Caco-2 (cell line): ENCODE measurements around the gene TEX13B. TPM values are rescaled to one million over a fixed set of nuclear protein-coding genes. Genes with fewer than 3 reads are reported as not detected.

Experiments
- BruUV-seq: library from RNA; stranded (reverse); fragments of 400-500 nt; replicated peaks from 2 replicates; lab custom pipeline; 2021; lab: Mats Ljungman, UMichigan
- CTCF ChIA-PET: fragments of 300-600 bp; sonication (Branson Sonifier 250); formaldehyde crosslinking; loops from one replicate; lab custom pipeline; 2022; ENCODE audit warnings: antibody characterized with exemption; lab: Charles Lee
- POLR2A ChIA-PET: fragments of 300-600 bp; sonication (Branson Sonifier 250); formaldehyde crosslinking; loops from one replicate; lab custom pipeline; 2022; ENCODE audit warnings: antibody characterized with exemption; lab: Charles Lee
- DNase-seq, 2 experiments: peaks; one replicate each; pipeline versions ENCODE4 v3.0.0 to v3.0.0-alpha.2; 2020 to 2022
- H3K27me3 ChIP-seq: replicated peaks from 2 replicates; pipeline ENCODE4 v1.6.0; 2011; ENCODE audit warnings: low read length; ENCODE audit not compliant: control insufficient read depth, insufficient read depth
- H3K36me3 ChIP-seq: 2 replicates; pipeline ENCODE4 v1.5.1; 2011; ENCODE audit warnings: low read length; ENCODE audit not compliant: control insufficient read depth, insufficient read depth
- H3K4me1 ChIP-seq: fragments of 250-450 bp; sonication (Bioruptor Pico); 2 replicates; pipeline ENCODE4 v1.5.1; 2020; ENCODE audit warnings: mild to moderate bottlenecking
- H3K4me3 ChIP-seq: 2 replicates; pipeline ENCODE4 v1.5.1; 2011; ENCODE audit warnings: low read depth, mild to moderate bottlenecking, control low read depth, low read length
- H3K9me3 ChIP-seq: fragments of 250-450 bp; sonication (Bioruptor Pico); 2 replicates; pipeline ENCODE4 v1.5.1; 2020; ENCODE audit warnings: mild to moderate bottlenecking, moderate library complexity
- H3K27ac Mint-ChIP-seq: one replicate; pipeline ENCODE4 v1.8.0; 2022; ENCODE audit warnings: mixed read lengths; ENCODE audit not compliant: unreplicated experiment
- H3K27me3 Mint-ChIP-seq: one replicate; pipeline ENCODE4 v1.8.0; 2022; ENCODE audit warnings: mixed read lengths; ENCODE audit not compliant: insufficient read depth, unreplicated experiment
- H3K36me3 Mint-ChIP-seq: one replicate; pipeline ENCODE4 v1.8.0; 2022; ENCODE audit warnings: mild to moderate bottlenecking, mixed read lengths; ENCODE audit not compliant: insufficient read depth, unreplicated experiment
- H3K4me1 Mint-ChIP-seq: one replicate; pipeline ENCODE4 v1.8.0; 2022; ENCODE audit warnings: low read depth, mixed read lengths; ENCODE audit not compliant: unreplicated experiment
- H3K4me3 Mint-ChIP-seq: one replicate; pipeline ENCODE4 v1.8.0; 2022; ENCODE audit warnings: mild to moderate bottlenecking, moderate library complexity, mixed read lengths; ENCODE audit not compliant: unreplicated experiment
- H3K9me3 Mint-ChIP-seq: one replicate; pipeline ENCODE4 v1.8.0; 2022; ENCODE audit warnings: mixed read lengths; ENCODE audit not compliant: unreplicated experiment
- intact Hi-C: fragments of 100-400 bp; cut with micrococcal nuclease; formaldehyde crosslinking; loops from one replicate; pipeline ENCODE4 v1.10.0; 2022; ENCODE audit not compliant: unreplicated experiment
- total RNA-seq: library from RNA; stranded (reverse); gene quantifications from 2 replicates; pipeline ENCODE4 v1.2.3, GENCODE V29; 2022
- TF ChIP-seq, protein P1 (sequence below), 2 experiments: fragments of 200-600 bp in 1 of 2; IDR thresholded peaks; 1 replicate in 1 of 2; 2 replicates in 1 of 2; pipeline versions ENCODE4 v1.5.1 to v1.8.0; 2011 to 2022; ENCODE audit warnings: antibody characterized with exemption in 1 of 2, control low read depth in 1 of 2, inconsistent platforms in 1 of 2, low read depth in 1 of 2, low read length in 1 of 2, mild to moderate bottlenecking in 1 of 2, moderate library complexity in 1 of 2; ENCODE audit not compliant: insufficient read depth in 1 of 2, severe bottlenecking in 1 of 2, unreplicated experiment in 1 of 2

TEX13B gene
- total RNA-seq, 1 experiment from 2014 or later: not detected

DNA sequence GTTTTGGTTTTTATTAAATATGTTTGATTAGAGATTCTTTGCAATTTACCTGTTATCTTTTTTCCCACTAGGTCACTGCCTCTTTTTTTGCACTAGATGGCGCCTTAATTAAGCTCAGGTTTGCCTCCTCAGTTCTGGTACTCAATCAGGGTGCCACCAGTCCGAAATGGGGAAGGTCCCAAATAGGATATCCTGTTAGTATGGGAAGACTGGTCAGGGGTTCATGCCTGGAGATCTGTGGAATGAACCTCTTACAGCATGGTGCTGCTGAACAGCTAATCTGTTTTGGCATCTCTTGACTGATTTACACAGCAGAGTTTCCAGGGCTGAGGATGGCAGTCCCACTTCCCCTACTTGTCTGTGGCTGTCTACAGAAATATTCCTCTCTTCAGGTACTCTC lies 38.5 kb upstream of the TEX13B start:
- no peaks in the 10 kb centered on the region for H3K4me1 ChIP-seq
- BruUV-seq: no TSS peak
- intact Hi-C loops: loop anchor here (1.0 kb wide), 1 partner anchor 52 kb away; no protein-coding TSS in a partner anchor
- Mint-ChIP-seq H3K9me3 (no peaks in the 10 kb centered on the region), H3K4me3 (no peak overlapping the region), H3K36me3 (no peaks in the 10 kb centered on the region), H3K27ac (no peak overlapping the region), H3K4me1 (no peaks in the 10 kb centered on the region), H3K27me3 (no peaks in the 10 kb centered on the region)
- no peaks in the 10 kb centered on the region for H3K9me3 ChIP-seq
- POLR2A ChIA-PET: interaction anchor here (0.6 kb wide), 1 partner anchor 1954 kb away, joined by 4 read pairs; no protein-coding TSS in a partner anchor
- no peak overlapping the region for H3K4me3 ChIP-seq
- TF ChIP-seq, protein P1, sequence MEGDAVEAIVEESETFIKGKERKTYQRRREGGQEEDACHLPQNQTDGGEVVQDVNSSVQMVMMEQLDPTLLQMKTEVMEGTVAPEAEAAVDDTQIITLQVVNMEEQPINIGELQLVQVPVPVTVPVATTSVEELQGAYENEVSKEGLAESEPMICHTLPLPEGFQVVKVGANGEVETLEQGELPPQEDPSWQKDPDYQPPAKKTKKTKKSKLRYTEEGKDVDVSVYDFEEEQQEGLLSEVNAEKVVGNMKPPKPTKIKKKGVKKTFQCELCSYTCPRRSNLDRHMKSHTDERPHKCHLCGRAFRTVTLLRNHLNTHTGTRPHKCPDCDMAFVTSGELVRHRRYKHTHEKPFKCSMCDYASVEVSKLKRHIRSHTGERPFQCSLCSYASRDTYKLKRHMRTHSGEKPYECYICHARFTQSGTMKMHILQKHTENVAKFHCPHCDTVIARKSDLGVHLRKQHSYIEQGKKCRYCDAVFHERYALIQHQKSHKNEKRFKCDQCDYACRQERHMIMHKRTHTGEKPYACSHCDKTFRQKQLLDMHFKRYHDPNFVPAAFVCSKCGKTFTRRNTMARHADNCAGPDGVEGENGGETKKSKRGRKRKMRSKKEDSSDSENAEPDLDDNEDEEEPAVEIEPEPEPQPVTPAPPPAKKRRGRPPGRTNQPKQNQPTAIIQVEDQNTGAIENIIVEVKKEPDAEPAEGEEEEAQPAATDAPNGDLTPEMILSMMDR (IDR thresholded peaks at IDR 0.05; ENCODE audit: insufficient read depth in 1 of 2, low read depth in 1 of 2, low read length in 1 of 2, severe bottlenecking in 1 of 2, unreplicated experiment in 1 of 2): peak; percentile 28 to 34
- H3K36me3 ChIP-seq: no peaks in the 10 kb centered on the region
- CTCF ChIA-PET: interaction anchor here (1.0 to 1.1 kb wide), 2 partner anchors 50 to 62 kb away, joined by 3 read pairs; no protein-coding TSS in a partner anchor
- peak in 1 of 2 experiments; percentile 11 for DNase-seq
- no peaks in the 10 kb centered on the region for H3K27me3 ChIP-seq

DNA sequence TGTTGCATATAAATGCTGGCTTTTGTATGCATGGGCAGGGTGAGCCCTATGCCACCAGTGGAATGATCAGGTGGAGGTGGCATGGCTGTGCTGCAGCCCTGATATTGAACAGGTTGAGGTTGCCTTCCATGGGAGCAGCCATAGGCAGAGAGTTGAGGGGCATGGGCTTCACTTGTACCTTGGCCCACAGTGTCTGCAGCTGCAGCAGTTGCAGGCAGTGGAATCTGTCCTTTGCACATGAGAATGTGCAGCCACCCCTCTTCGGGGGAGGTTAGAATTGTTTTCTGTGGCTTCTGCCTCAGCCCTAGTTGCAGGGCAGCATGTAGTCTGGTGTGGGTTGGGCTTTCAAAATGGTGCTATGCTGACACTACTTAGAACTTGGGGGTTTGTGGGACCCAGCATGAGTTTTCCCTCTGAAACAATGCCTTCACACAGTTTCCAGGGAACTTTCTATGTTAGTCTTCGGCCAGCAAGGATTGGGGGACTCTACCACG lies 37.3 kb upstream of the TEX13B start:
- H3K4me1 ChIP-seq: no peaks in the 10 kb centered on the region
- ChIA-PET POLR2A (no interaction called here), CTCF (no interaction called here)
- H3K4me1 Mint-ChIP-seq: no peaks in the 10 kb centered on the region
- H3K27me3 Mint-ChIP-seq: no peaks in the 10 kb centered on the region
- H3K36me3 Mint-ChIP-seq: no peaks in the 10 kb centered on the region
- H3K4me3 Mint-ChIP-seq: no peak overlapping the region
- no peak for DNase-seq
- H3K27me3 ChIP-seq: no peaks in the 10 kb centered on the region
- H3K9me3 Mint-ChIP-seq: peaks cover 3% of the 10 kb centered on the region
- TF ChIP-seq, protein P1 (IDR thresholded peaks at IDR 0.05; ENCODE audit: insufficient read depth in 1 of 2, low read depth in 1 of 2, low read length in 1 of 2, severe bottlenecking in 1 of 2, unreplicated experiment in 1 of 2): no peak
- H3K9me3 ChIP-seq: no peaks in the 10 kb centered on the region
- no TSS peak for BruUV-seq
- intact Hi-C loops: no loop called here
- no peak overlapping the region for H3K4me3 ChIP-seq
- H3K27ac Mint-ChIP-seq: no peak overlapping the region
- H3K36me3 ChIP-seq: no peaks in the 10 kb centered on the region

DNA sequence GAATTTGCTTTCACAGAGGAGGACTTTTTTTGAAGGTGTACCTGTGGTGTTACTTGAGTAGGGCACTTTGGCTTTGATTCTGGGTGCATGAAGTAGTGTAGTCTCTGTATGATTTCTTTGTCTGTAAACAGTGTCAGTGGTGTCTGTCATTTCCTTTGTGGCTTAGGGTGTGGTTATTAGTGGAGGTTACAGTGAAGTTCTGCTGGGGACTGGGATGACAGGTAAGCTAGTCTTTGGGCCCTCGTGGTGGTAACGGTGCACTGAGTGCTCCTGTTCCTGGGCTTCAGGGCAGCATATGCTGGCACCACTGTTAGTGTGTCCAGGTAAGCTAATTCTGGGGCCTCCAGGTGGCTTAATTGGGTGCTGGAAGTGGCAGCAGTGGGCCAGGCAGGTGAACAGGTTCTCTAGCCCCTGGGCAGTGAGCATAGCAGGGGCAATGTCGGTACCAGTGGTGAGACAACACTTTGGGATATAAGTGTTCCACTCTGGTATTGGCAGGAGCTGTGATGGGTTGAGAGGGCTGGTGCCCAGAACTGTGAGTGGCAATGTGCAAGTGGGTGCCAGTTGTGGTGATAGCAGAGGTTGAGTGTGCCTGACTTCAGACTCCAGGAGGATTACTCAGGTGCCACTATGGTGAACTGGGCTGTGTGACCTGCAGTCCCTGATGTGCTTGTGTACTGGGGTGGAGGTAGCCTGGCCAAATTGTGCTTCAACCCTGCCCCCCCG lies 36.6 kb upstream of the TEX13B start:
- no peaks in the 10 kb centered on the region for H3K9me3 ChIP-seq
- TF ChIP-seq, protein P1 (IDR thresholded peaks at IDR 0.05; ENCODE audit: insufficient read depth in 1 of 2, low read depth in 1 of 2, low read length in 1 of 2, severe bottlenecking in 1 of 2, unreplicated experiment in 1 of 2): no peak
- no peak overlapping the region for H3K27ac Mint-ChIP-seq
- H3K36me3 ChIP-seq: no peaks in the 10 kb centered on the region
- no TSS peak for BruUV-seq
- H3K27me3 Mint-ChIP-seq: no peaks in the 10 kb centered on the region
- CTCF ChIA-PET: no interaction called here
- peaks cover 9% of the 10 kb centered on the region for H3K9me3 Mint-ChIP-seq
- POLR2A ChIA-PET: no interaction called here
- no peaks in the 10 kb centered on the region for H3K4me1 Mint-ChIP-seq
- intact Hi-C loops: no loop called here
- H3K36me3 Mint-ChIP-seq: no peaks in the 10 kb centered on the region
- H3K4me3 Mint-ChIP-seq: no peak overlapping the region
- no peaks in the 10 kb centered on the region for H3K4me1 ChIP-seq
- DNase-seq: no peak
- no peaks in the 10 kb centered on the region for H3K27me3 ChIP-seq
- no peak overlapping the region for H3K4me3 ChIP-seq
